Adipose tissue (tissue), 3 donors: ENCODE results near the gene PLEKHF1. TPM values are rescaled to one million over a fixed set of nuclear protein-coding genes. Genes with fewer than 3 reads are reported as not detected.

Experiments used
- H3K27ac ChIP-seq: one replicate; pipeline ENCODE4 v1.5.1; 2013; ENCODE audit warnings: low read depth, low read length
- WGBS, 3 donors: extraction: QIAGEN DNeasy Blood & Tissue Kit; methylation state at CpG; one replicate each; pipeline ENCODE4 v1.1.7; 2013; 5-methylcytosine and 5-hydroxymethylcytosine counted together
- polyA plus RNA-seq, 3 donors: library from polyadenylated mRNA; stranded (reverse); fragments of 200-250 nt; gene quantifications; one replicate each; pipeline ENCODE4 v1.2.3, GENCODE V29; 2013
- donor health status: healthy with polysubstance abuse.
- donor health status: Bipolar disorder and iron deficiency.
- donor health status: healthy.

The PLEKHF1 gene
- polyA plus RNA-seq, 3 donors: 5.9 to 15.1 (median 9.9) TPM

GRCh38 chr19:29673451-29674371 lies 8.4 kb downstream of the PLEKHF1 start:
- WGBS, 3 donors: 91 to 93% (median 92%) methylated on average over 57 of the region's 57 CpGs
- H3K27ac ChIP-seq: no peak overlapping the region

- 95 to 97% (median 95%) methylated on average over 33 to 34 of the region's 34 CpGs for WGBS, 3 donors
- no peak overlapping the region for H3K27ac ChIP-seq
Measured at GRCh38 chr19:29674374-29675119, 9.3 kb downstream of the PLEKHF1 start.

DNA sequence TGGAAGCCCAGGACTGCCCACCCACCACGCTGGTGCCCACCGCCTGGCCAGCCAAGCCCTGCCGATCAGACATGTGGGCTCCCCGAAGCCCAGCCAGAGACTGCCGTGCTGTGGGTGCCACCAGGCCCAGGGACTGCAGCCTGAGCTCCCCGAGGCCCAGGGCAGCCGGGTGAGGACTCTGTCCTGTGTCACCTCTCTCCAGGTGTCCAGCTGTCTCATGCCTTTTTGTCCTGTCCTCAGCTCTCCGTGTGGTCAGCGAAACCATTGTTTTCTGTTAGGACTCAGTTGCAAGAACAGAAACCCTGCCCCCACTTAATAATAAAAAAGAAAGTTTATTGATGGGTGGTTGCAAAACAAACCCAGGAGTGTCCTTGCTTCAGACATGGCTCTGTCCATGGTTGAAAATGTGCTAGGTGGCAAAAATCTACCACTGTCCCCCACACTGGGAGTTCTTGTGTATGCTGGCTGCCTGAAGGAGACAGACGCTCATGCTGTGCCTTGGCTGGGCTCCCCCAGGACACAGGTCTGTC lies 9.9 kb downstream of the PLEKHF1 start:
- 89 to 96% (median 92%) methylated on average over 9 to 10 of the region's 10 CpGs for WGBS, 3 donors
- no peak overlapping the region for H3K27ac ChIP-seq

GRCh38 chr19:29675650-29676186 lies 10.5 kb downstream of the PLEKHF1 start:
- H3K27ac ChIP-seq: no peak overlapping the region
- 74 to 88% (median 82%) methylated on average over 13 of the region's 13 CpGs for WGBS, 3 donors

- H3K27ac ChIP-seq: no peak overlapping the region
- 37 to 61% (median 57%) methylated on average over 8 of the region's 8 CpGs for WGBS, 3 donors
Measured at GRCh38 chr19:29676586-29676985, 11.3 kb downstream of the PLEKHF1 start.

- 87 to 91% (median 89%) methylated on average over 23 of the region's 23 CpGs for WGBS, 3 donors
- no peak overlapping the region for H3K27ac ChIP-seq
Measured at GRCh38 chr19:29677001-29677817, 11.9 kb downstream of the PLEKHF1 start.

- WGBS, 3 donors: 60 to 65% (median 65%) methylated on average over 18 to 20 of the region's 20 CpGs
- no peak overlapping the region for H3K27ac ChIP-seq
Measured at GRCh38 chr19:29678484-29679106, 13.3 kb downstream of the PLEKHF1 start.

DNA sequence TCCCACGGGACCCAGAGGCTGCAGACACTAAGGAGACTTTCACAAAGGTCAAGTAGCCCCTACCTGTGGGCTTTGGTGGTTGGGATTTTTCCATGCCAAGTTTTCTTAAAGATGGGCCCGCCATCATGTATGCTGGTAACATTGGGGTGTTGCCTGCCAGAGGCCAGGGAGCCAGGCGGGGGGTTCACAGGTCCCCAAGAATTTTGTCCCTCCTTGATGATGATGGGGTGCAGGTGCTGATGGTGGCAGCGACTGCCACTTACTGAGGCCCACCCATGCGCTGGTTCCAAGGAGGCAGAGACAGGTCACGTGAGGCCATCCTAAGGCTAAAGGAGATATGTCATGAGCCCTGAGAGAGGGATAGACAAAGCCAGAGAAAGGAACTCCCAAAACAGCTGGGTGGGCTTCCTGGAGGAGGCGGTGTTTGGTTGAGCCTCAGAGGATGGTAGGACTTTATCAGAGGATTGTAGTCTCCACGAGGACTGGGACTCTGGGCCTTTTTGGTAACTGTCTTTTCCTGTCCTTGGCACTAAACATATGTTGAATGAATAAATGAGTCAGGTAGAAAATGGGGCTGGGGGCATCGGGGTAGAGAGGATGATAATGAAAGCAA lies 14.4 kb downstream of the PLEKHF1 start:
- 73 to 91% (median 90%) methylated on average over 9 of the region's 9 CpGs for WGBS, 3 donors

GRCh38 chr19:29680447-29680846 lies 15.2 kb downstream of the PLEKHF1 start:
- no peak overlapping the region for H3K27ac ChIP-seq
- 36 to 66% (median 37%) methylated on average over 11 to 12 of the region's 12 CpGs for WGBS, 3 donors

More for the DNA sequence above, 14.4 kb downstream of the PLEKHF1 start:
- no peak overlapping the region for H3K27ac ChIP-seq

DNA sequence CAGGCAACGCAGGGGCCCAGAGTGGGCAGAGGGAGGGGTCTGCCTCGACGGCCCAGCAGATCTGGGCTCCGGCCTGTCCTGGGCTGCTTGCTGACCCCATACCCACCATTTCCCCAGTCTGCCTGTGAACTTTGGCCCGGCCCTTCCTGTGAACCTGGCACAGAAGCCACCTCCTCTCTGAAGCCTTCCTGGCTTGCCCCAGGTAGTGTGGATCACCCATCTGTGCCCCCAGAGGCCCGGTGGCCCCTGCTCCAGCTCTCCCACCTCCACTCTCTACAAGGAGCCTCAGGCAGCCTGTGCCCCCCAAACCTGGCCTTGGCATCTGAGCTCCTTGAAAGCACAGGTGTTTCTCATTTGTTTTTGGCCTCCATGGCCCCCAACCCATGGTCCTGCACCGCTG lies 15.7 kb downstream of the PLEKHF1 start:
- WGBS, 3 donors: 63 to 72% (median 64%) methylated on average over 7 of the region's 7 CpGs
- no peak overlapping the region for H3K27ac ChIP-seq

GRCh38 chr19:29681422-29682235 lies 16.4 kb downstream of the PLEKHF1 start:
- no peak overlapping the region for H3K27ac ChIP-seq
- 71 to 75% (median 72%) methylated on average over 13 of the region's 13 CpGs for WGBS, 3 donors

GRCh38 chr19:29682236-29682895 lies 17.1 kb downstream of the PLEKHF1 start:
- no peak overlapping the region for H3K27ac ChIP-seq
- 62 to 77% (median 75%) methylated on average over 16 of the region's 16 CpGs for WGBS, 3 donors

DNA sequence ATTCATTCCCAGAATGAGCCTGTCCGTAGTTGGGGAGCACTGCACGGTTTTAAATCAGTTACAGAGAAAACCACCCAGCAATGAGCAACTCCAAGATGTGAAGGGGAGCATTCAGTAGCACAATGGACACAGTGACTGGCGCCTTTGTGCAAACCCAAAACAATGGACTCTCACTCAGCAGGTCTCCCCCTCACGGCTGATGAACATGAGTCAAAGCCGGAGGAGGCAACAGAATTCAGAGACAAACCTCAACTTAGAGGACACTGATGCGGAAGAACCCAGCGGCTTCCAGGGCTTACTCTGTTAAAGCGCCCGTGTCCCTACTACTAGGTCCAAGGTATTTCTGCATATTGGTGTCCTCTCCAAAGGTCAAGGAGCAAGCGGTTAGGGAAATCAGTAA lies 17.7 kb downstream of the PLEKHF1 start:
- H3K27ac ChIP-seq: no peak overlapping the region

GRCh38 chr19:29685326-29685725 lies 20.1 kb downstream of the PLEKHF1 start:
- 66 to 76% (median 71%) methylated on average over 7 of the region's 7 CpGs for WGBS, 3 donors

More for the DNA sequence above, 17.7 kb downstream of the PLEKHF1 start:
- 67 to 85% (median 84%) methylated on average over 10 of the region's 10 CpGs for WGBS, 3 donors

DNA sequence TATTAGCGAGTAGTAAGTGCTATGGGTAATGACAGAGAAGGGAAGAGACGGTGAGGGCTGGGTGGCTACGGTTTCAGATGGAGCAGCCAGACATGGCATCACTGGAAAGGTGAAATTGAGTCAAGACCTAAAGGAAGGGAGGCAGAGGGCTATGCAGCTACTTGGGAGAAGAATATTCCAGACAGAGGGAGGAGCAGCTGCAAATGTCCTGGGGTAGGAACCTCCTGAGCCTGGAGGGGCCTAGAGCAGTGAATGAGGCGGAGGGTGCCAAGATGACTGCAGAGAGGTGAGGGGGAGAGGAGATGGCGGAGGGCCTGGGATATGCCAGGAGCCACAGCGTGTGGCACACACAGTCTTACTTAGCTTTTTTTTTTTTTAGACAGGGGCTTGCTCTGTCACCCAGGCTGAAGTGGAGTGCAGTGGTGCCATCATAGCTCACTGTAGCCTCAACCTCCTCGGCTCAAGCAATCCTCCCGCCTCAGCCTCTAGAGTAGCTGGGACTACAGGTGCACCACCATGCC lies 21.1 kb downstream of the PLEKHF1 start:
- H3K27ac ChIP-seq: peak overlapping the region; percentile 38
- 94 to 96% (median 95%) methylated on average over 8 of the region's 8 CpGs for WGBS, 3 donors

More at GRCh38 chr19:29685326-29685725, 20.1 kb downstream of the PLEKHF1 start:
- no peak overlapping the region for H3K27ac ChIP-seq
